ENCODE data around the gene KANSL1. TPM values are rescaled to one million over a fixed set of nuclear protein-coding genes. Genes with fewer than 3 reads are reported as not detected.
A peak's percentile ranks its signal among the peaks of the same experiment; 100 is the strongest.

KANSL1 gene
- total RNA-seq, 1 experiment from 2014 or later = 72.7 TPM

DNA sequence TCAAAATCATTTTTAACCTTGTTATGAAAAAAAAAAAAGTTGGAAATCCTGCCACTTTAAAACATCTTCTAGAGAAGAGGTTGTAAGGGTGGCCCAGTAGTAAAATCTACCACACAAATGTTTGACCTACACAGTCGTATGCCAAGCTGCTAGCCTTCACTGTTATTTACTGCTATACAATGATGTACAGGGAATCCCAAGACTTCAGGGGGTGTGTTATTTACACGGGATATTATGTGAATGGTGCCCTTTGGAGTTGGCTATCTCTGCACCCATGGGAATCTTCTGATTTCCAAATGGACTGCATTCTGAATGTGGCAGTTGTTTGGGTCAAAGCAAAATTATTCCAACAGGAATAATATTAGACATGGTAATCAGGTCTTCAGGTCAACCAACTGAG lies 148.2 kb downstream of the KANSL1 start:
- POLR2A ChIA-PET = interaction anchor here (0.9 to 1.0 kb wide), 2 partner anchors 37 to 148 kb away, joined by 3 read pairs; partner anchors contain the start of gene KANSL1
- peak overlapping the region; percentile 84 for H3K27ac Mint-ChIP-seq
- no peaks in the 10 kb centered on the region for H3K9me3 Mint-ChIP-seq
- peaks cover 11% of the 10 kb centered on the region for H3K4me1 Mint-ChIP-seq
- TF ChIP-seq SMAD3 (CRISPR knock-in tag; IDR thresholded peaks at IDR 0.05; ENCODE audit: borderline replicate concordance) (no peak), CBFB (CRISPR knock-in tag; IDR thresholded peaks at IDR 0.05; ENCODE audit: low read depth) (no peak), NR2C2 (CRISPR knock-in tag; IDR thresholded peaks at IDR 0.05) (no peak)
- DNase-seq (ENCODE audit: low spot score) (no peak), ATAC-seq (no peak)
- H3K4me3 Mint-ChIP-seq = no peak overlapping the region
- H3K36me3 Mint-ChIP-seq = peaks cover 56% of the 10 kb centered on the region
- H3K27me3 Mint-ChIP-seq (ENCODE audit: low read depth) = no peaks in the 10 kb centered on the region
- CTCF ChIA-PET = interaction anchor here (0.6 to 2.6 kb wide), 28 partner anchors 9 to 933 kb away, joined by 3 to 40 read pairs (median 6); partner anchors contain the start of gene KANSL1

DNA sequence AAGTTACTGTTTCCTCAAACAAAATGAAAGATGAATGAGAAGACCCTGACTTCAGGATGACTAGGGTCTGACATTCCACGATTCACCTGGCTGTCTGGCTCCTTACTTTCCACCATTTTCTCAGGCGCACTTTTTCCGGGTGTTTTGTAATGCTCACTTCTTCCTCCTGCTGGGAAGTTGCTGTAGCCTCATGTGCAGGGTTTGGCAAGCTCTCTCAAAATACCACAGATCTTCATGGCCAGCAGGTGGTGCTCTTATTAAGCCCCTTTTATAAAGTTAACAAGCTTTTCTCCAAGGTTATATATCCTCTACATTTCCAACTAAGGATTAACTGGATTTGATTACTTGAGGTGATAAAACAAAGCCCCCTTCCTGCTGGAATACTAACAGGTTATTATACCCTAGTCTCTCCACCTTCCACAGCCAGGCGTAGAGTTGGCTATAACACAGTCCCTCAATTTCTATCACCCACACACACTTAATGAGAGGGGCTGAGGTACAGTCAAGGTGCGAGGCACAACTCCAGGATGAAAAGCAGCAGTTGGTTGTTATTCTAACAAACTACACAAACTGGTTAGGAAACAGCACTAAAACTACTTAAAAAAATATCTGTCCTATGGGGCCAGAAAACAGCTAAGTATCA lies 148.8 kb downstream of the KANSL1 start:
- peaks cover 11% of the 10 kb centered on the region for H3K4me1 Mint-ChIP-seq
- ChIA-PET CTCF (interaction anchor here (0.6 to 2.6 kb wide), 36 partner anchors 10 to 933 kb away, joined by 3 to 40 read pairs (median 6); partner anchors contain the start of gene KANSL1), POLR2A (interaction anchor here (0.7 to 1.0 kb wide), 4 partner anchors 15 to 671 kb away, joined by 3 to 4 read pairs (median 3); partner anchors contain the start of gene KANSL1)
- H3K4me3 Mint-ChIP-seq = no peak overlapping the region
- TF ChIP-seq CTCF (IDR thresholded peaks at IDR 0.05) = peak; percentile 24; the same call in 1 of the 2 replicates
- no peak for TF ChIP-seq ATF1 (CRISPR knock-in tag; IDR thresholded peaks at IDR 0.05)
- peak; percentile 56 for DNase-seq (ENCODE audit: low spot score)
- peaks cover 56% of the 10 kb centered on the region for H3K36me3 Mint-ChIP-seq
- H3K9me3 Mint-ChIP-seq = no peaks in the 10 kb centered on the region
- H3K27ac Mint-ChIP-seq = peak overlapping the region; percentile 84
- peak; percentile 87 for ATAC-seq
- no peaks in the 10 kb centered on the region for H3K27me3 Mint-ChIP-seq (ENCODE audit: low read depth)

- Mint-ChIP-seq H3K27ac (peak overlapping the region; percentile 70), H3K36me3 (peaks cover 58% of the 10 kb centered on the region)
- ATAC-seq = no peak
Measured at GRCh38 chr17:46043606-46044005, 149.6 kb downstream of the KANSL1 start.

DNA sequence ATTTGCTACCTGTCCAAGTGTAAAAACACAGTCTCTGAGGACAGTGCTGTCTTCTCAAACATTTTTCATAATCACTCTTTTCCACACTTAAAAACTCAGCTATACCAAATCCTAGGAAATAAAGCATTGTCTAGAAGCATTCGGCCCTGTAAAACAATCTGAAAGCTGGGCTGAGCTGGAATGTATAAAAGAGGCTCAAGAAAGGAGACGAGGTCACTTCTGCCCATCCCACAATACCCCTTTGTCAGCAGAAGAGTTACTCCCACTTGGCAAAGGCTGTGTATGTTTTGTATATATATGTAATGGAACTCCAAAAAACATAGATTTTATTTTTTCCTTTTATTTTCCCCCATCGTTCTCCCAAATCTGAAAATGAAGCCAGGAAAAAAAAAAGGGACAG lies 150.3 kb downstream of the KANSL1 start:
- no peaks in the 10 kb centered on the region for H3K9me3 Mint-ChIP-seq
- H3K4me3 Mint-ChIP-seq = no peak overlapping the region
- H3K27me3 Mint-ChIP-seq (ENCODE audit: low read depth) = no peaks in the 10 kb centered on the region
- CTCF ChIA-PET = no interaction called here
- no peak overlapping the region for H3K27ac Mint-ChIP-seq
- H3K36me3 Mint-ChIP-seq = peaks cover 61% of the 10 kb centered on the region
- DNase-seq (ENCODE audit: low spot score) (no peak), ATAC-seq (no peak)
- peaks cover 11% of the 10 kb centered on the region for H3K4me1 Mint-ChIP-seq
- POLR2A ChIA-PET = no interaction called here
- TF ChIP-seq, protein P1, sequence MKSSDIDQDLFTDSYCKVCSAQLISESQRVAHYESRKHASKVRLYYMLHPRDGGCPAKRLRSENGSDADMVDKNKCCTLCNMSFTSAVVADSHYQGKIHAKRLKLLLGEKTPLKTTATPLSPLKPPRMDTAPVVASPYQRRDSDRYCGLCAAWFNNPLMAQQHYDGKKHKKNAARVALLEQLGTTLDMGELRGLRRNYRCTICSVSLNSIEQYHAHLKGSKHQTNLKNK (CRISPR knock-in tag; IDR thresholded peaks at IDR 0.05) = no peak
- TF ChIP-seq ZNF232 (CRISPR knock-in tag; IDR thresholded peaks at IDR 0.05) = no peak

More at GRCh38 chr17:46043606-46044005, 149.6 kb downstream of the KANSL1 start:
- TF ChIP-seq TCF7 (CRISPR knock-in tag; IDR thresholded peaks at IDR 0.05; ENCODE audit: low read depth) (no peak), ATF1 (CRISPR knock-in tag; IDR thresholded peaks at IDR 0.05) (no peak), ZNF121 (CRISPR knock-in tag; IDR thresholded peaks at IDR 0.05) (no peak), ZNF219 (CRISPR knock-in tag; IDR thresholded peaks at IDR 0.05; ENCODE audit: borderline replicate concordance) (no peak), NFYB (CRISPR knock-in tag; conservative IDR thresholded peaks at IDR 0.05; ENCODE audit: low read depth) (no peak), ETV6 (CRISPR knock-in tag; IDR thresholded peaks at IDR 0.05) (no peak), GRHL2 (CRISPR knock-in tag; IDR thresholded peaks at IDR 0.05; ENCODE audit: insufficient replicate concordance, severe bottlenecking) (no peak), SOX15 (CRISPR knock-in tag; IDR thresholded peaks at IDR 0.05) (no peak), ZBTB21 (CRISPR knock-in tag; IDR thresholded peaks at IDR 0.05; ENCODE audit: borderline replicate concordance) (no peak), KAT7 (CRISPR knock-in tag; IDR thresholded peaks at IDR 0.05; ENCODE audit: borderline replicate concordance) (no peak)
- ChIA-PET POLR2A (interaction anchor here (0.7 to 0.9 kb wide), 2 partner anchors 15 to 672 kb away, joined by 3 to 4 read pairs; no protein-coding TSS in a partner anchor), CTCF (interaction anchor here (0.6 to 2.6 kb wide), 30 partner anchors 9 to 189 kb away, joined by 3 to 40 read pairs (median 6); partner anchors contain the start of gene KANSL1)
- no peaks in the 10 kb centered on the region for H3K27me3 Mint-ChIP-seq (ENCODE audit: low read depth)
- H3K4me1 Mint-ChIP-seq = peaks cover 11% of the 10 kb centered on the region
- no peak overlapping the region for H3K4me3 Mint-ChIP-seq
- no peaks in the 10 kb centered on the region for H3K9me3 Mint-ChIP-seq
- DNase-seq (ENCODE audit: low spot score) = no peak

Data from WTC11 (cell line).